Testis (tissue), 3 donors: ENCODE results near the gene TMC1. TPM values are rescaled to one million over a fixed set of nuclear protein-coding genes. Genes with fewer than 3 reads are reported as not detected.

Experiments used
- DNase-seq: peaks from one replicate; pipeline ENCODE4 v3.0.0-alpha.2; 2019
- H3K27ac ChIP-seq, 2 donors: fragments of 200-600 bp; sonication (generic); one replicate each; pipeline ENCODE4 v1.5.1; 2019
- H3K27me3 ChIP-seq: fragments of 200-600 bp; sonication (generic); one replicate; pipeline ENCODE4 v1.5.1; 2019
- H3K36me3 ChIP-seq: fragments of 200-600 bp; sonication (generic); one replicate; pipeline ENCODE4 v1.5.1; 2017; ENCODE audit warnings: low read depth; ENCODE audit errors: missing control alignments
- H3K4me1 ChIP-seq: fragments of 200-600 bp; sonication (generic); one replicate; pipeline ENCODE4 v1.5.1; 2019
- H3K4me3 ChIP-seq, 2 donors: fragments of 200-600 bp; sonication (generic); one replicate each; pipeline ENCODE4 v1.5.1; 2017 to 2019
- H3K9me3 ChIP-seq: fragments of 200-600 bp; sonication (generic); one replicate; pipeline ENCODE4 v1.5.1; 2017
- CTCF ChIP-seq, 3 experiments: fragments of 450-650 bp in 2 of 3; fragments of 200-600 bp in 1 of 3; sonication (generic) in 1 of 3; IDR thresholded peaks; one replicate each; pipeline ENCODE4 v1.5.1; 2016 to 2019; ENCODE audit warnings: antibody characterized with exemption in 3 of 3, mild to moderate bottlenecking in 2 of 3, moderate library complexity in 1 of 3
- POLR2A ChIP-seq: fragments of 450-650 bp; IDR thresholded peaks from one replicate; pipeline ENCODE4 v1.6.1; 2017; ENCODE audit warnings: antibody characterized with exemption, mild to moderate bottlenecking, moderate library complexity
- WGBS, 2 donors: methylation state at CpG; one replicate each; pipeline ENCODE4 v1.1.5; 2018; 5-methylcytosine and 5-hydroxymethylcytosine counted together
- intact Hi-C: fragments of 100-400 bp; cut with DNase I; formaldehyde crosslinking; loops from one replicate; pipeline ENCODE4 v1.15.1; 2023; ENCODE audit warnings: low total_unique reads
- polyA plus RNA-seq: library from polyadenylated mRNA; stranded (reverse); fragments of 350-450 nt; fragmentation: Illumina TruSeq; extraction: RNeasy Lipid Tissue Mini Kit (QIAGEN cat#74804); gene quantifications from one replicate; pipeline ENCODE4 v1.2.3, GENCODE V29; 2014; ENCODE audit warnings: low read depth, low replicate concordance; ENCODE audit not compliant: insufficient read depth
- total RNA-seq, 2 donors: library from RNA; depleted of rRNA; stranded (reverse); fragments of >200 nt; gene quantifications; one replicate each; pipeline ENCODE4 v1.2.3, GENCODE V29; 2016

The TMC1 gene
- total and polyA plus RNA-seq, 3 donors from 2014 or later: 2.0 to 5.4 (median 3.0) TPM

GRCh38 chr9:72667181-72667580 is 145.8 kb downstream of the TMC1 start:
- H3K4me1 ChIP-seq: no peaks in the 10 kb centered on the region
- no peaks in the 10 kb centered on the region for H3K27me3 ChIP-seq
- 88 to 91% methylated on average over 2 of the region's 2 CpGs for WGBS, 2 donors
- H3K36me3 ChIP-seq: no peaks in the 10 kb centered on the region
- no peak overlapping the region for H3K27ac ChIP-seq
- TF ChIP-seq CTCF (IDR thresholded peaks at IDR 0.05) (no peak), POLR2A (no peak)
- no peaks in the 10 kb centered on the region for H3K9me3 ChIP-seq
- no peak for DNase-seq
- H3K4me3 ChIP-seq: no peak overlapping the region
- intact Hi-C loops: no loop called here

- WGBS, 2 donors: 93 to 96% methylated on average over 2 of the region's 2 CpGs
- H3K36me3 ChIP-seq: no peaks in the 10 kb centered on the region
- H3K27ac ChIP-seq: no peak overlapping the region
- no peaks in the 10 kb centered on the region for H3K27me3 ChIP-seq
- intact Hi-C loops: no loop called here
- no peaks in the 10 kb centered on the region for H3K4me1 ChIP-seq
- TF ChIP-seq CTCF (IDR thresholded peaks at IDR 0.05) (no peak), POLR2A (no peak)
- no peak overlapping the region for H3K4me3 ChIP-seq
- H3K9me3 ChIP-seq: no peaks in the 10 kb centered on the region
- DNase-seq: no peak
Measured at GRCh38 chr9:72674961-72675360, 153.6 kb downstream of the TMC1 start.

GRCh38 chr9:72675586-72675985 is 154.2 kb downstream of the TMC1 start:
- DNase-seq: no peak
- WGBS, 2 donors: 61 to 79% methylated on average over 1 of the region's 1 CpG
- no peaks in the 10 kb centered on the region for H3K36me3 ChIP-seq
- no peaks in the 10 kb centered on the region for H3K27me3 ChIP-seq
- H3K4me3 ChIP-seq: no peak overlapping the region
- no peaks in the 10 kb centered on the region for H3K9me3 ChIP-seq
- no peak overlapping the region for H3K27ac ChIP-seq
- TF ChIP-seq POLR2A (no peak), CTCF (IDR thresholded peaks at IDR 0.05) (no peak)
- intact Hi-C loops: no loop called here
- no peaks in the 10 kb centered on the region for H3K4me1 ChIP-seq

- WGBS, 2 donors: 50 to 51% methylated on average over 2 of the region's 2 CpGs
- Histone ChIP-seq H3K27ac (no peak overlapping the region), H3K4me1 (no peaks in the 10 kb centered on the region), H3K4me3 (no peak overlapping the region), H3K9me3 (no peaks in the 10 kb centered on the region), H3K36me3 (no peaks in the 10 kb centered on the region), H3K27me3 (no peaks in the 10 kb centered on the region)
- intact Hi-C loops: no loop called here
- no peak for DNase-seq
- TF ChIP-seq POLR2A (no peak), CTCF (IDR thresholded peaks at IDR 0.05) (no peak)
Measured at GRCh38 chr9:72680593-72681282, 159.3 kb downstream of the TMC1 start.

- Histone ChIP-seq H3K27me3 (no peaks in the 10 kb centered on the region), H3K9me3 (no peaks in the 10 kb centered on the region), H3K27ac (no peak overlapping the region), H3K4me1 (no peaks in the 10 kb centered on the region), H3K36me3 (no peaks in the 10 kb centered on the region), H3K4me3 (no peak overlapping the region)
- intact Hi-C loops: no loop called here
- WGBS, 2 donors: 81 to 91% methylated on average over 1 of the region's 1 CpG
- no peak for DNase-seq
- TF ChIP-seq CTCF (IDR thresholded peaks at IDR 0.05) (no peak), POLR2A (no peak)
Measured at GRCh38 chr9:72681283-72681630, 159.8 kb downstream of the TMC1 start.
